ENCODE data around the gene STK39. TPM values are rescaled to one million over a fixed set of nuclear protein-coding genes. Genes with fewer than 3 reads are reported as not detected.

The STK39 gene
- total RNA-seq, 1 donor from 2014 or later, result 26.2 TPM

DNA sequence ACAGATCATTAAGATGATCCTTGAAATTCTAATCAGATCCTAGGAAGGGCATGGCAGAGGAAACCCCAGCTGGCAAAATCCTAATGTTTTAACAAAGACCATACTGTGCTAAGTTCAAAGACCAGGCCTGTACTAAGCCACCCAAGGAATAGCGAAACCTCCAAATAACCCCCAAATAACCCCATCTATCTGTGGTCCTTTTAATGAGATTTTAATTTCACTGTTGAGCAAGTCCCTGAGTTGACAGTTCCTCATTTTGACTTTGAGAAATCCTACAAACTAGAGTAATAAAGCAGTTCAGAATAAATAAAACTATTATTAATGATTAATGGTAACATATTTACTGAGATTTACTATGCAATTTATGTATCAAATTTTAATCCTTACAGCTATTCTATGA, 259.8 kb downstream of the STK39 start:
- Mint-ChIP-seq H3K9me3 (no peaks in the 10 kb centered on the region), H3K4me1 (ENCODE audit: unreplicated experiment) (no peaks in the 10 kb centered on the region), H3K36me3 (peaks cover 8% of the 10 kb centered on the region), H3K4me3 (no peak overlapping the region), H3K27me3 (no peaks in the 10 kb centered on the region), H3K27ac (no peak overlapping the region)
- TF ChIP-seq, protein P1, sequence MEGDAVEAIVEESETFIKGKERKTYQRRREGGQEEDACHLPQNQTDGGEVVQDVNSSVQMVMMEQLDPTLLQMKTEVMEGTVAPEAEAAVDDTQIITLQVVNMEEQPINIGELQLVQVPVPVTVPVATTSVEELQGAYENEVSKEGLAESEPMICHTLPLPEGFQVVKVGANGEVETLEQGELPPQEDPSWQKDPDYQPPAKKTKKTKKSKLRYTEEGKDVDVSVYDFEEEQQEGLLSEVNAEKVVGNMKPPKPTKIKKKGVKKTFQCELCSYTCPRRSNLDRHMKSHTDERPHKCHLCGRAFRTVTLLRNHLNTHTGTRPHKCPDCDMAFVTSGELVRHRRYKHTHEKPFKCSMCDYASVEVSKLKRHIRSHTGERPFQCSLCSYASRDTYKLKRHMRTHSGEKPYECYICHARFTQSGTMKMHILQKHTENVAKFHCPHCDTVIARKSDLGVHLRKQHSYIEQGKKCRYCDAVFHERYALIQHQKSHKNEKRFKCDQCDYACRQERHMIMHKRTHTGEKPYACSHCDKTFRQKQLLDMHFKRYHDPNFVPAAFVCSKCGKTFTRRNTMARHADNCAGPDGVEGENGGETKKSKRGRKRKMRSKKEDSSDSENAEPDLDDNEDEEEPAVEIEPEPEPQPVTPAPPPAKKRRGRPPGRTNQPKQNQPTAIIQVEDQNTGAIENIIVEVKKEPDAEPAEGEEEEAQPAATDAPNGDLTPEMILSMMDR (conservative IDR thresholded peaks at IDR 0.05), result no peak
- DNase-seq (ENCODE audit: extremely low spot score, unreplicated experiment), result no peak

DNA sequence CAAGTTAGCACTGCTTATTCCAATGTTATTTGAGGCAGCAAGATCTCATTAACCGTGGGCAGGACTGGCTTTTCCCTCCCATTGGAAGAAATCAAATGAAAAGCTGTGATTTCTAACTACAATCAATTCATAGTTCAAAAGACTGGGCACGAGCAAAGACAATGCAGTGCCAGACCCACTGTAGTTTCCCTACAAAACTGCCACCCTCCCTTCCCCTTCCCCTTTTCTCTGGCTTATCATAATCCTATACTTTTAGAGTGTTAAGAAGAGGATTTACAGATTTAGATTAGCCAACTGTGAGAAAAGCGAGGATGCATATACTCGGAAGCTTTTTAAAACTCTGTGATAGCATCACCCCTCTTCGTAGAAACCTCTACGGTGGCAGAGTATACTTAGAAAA, 260.4 kb downstream of the STK39 start:
- no peaks in the 10 kb centered on the region for H3K4me1 Mint-ChIP-seq (ENCODE audit: unreplicated experiment)
- H3K9me3 Mint-ChIP-seq, result no peaks in the 10 kb centered on the region
- DNase-seq (ENCODE audit: extremely low spot score, unreplicated experiment), result no peak
- TF ChIP-seq, protein P1 (conservative IDR thresholded peaks at IDR 0.05), result no peak
- no peaks in the 10 kb centered on the region for H3K27me3 Mint-ChIP-seq
- H3K27ac Mint-ChIP-seq, result no peak overlapping the region
- H3K36me3 Mint-ChIP-seq, result peaks cover 8% of the 10 kb centered on the region
- H3K4me3 Mint-ChIP-seq, result no peak overlapping the region

DNA sequence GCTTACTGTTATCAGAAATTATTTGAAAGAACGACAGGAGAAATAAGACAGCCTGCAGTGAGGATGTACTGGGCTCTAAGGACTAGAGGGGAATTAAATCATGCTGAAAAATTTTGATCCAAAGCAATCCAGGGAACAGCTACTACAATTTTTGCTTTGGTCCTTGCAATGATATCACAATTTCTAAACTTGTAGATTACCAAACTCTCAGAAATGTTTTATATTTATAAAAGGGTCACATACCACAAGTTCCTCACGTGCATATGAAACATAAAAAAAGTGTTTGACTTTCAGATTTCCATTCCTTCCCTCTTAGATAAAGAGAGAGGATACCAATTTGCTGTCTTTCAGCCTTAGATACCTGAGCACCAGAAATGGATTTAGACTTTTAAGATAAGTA, 261.2 kb downstream of the STK39 start:
- DNase-seq (ENCODE audit: extremely low spot score, unreplicated experiment), result no peak
- peaks cover 11% of the 10 kb centered on the region for H3K36me3 Mint-ChIP-seq
- H3K27ac Mint-ChIP-seq, result no peak overlapping the region
- no peaks in the 10 kb centered on the region for H3K9me3 Mint-ChIP-seq
- H3K4me1 Mint-ChIP-seq (ENCODE audit: unreplicated experiment), result no peaks in the 10 kb centered on the region
- H3K4me3 Mint-ChIP-seq, result no peak overlapping the region
- no peaks in the 10 kb centered on the region for H3K27me3 Mint-ChIP-seq
- TF ChIP-seq, protein P1 (conservative IDR thresholded peaks at IDR 0.05), result no peak

DNA sequence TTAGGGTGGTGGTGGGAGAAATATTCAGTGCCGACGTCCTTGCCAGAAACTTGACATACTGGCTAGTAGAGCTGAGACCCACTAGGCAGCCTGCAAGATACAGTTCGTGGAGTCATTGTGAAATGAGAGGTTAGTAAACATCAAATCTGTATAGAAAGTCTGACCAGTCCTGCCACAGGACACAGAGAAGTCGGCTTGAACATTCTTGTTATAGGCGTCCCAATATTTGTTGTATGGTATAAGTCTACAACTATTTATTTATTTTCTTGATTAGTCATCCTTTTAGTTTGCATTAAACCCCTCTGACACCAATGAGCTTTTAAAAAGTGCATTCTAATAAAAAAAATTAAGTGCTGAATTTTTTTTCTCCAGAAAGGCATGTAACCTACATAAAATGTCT, 265.4 kb downstream of the STK39 start:
- peaks cover 17% of the 10 kb centered on the region for H3K36me3 Mint-ChIP-seq
- TF ChIP-seq, protein P1 (conservative IDR thresholded peaks at IDR 0.05), result no peak
- no peak for DNase-seq (ENCODE audit: extremely low spot score, unreplicated experiment)
- H3K9me3 Mint-ChIP-seq, result no peaks in the 10 kb centered on the region
- no peak overlapping the region for H3K4me3 Mint-ChIP-seq
- no peak overlapping the region for H3K27ac Mint-ChIP-seq
- H3K4me1 Mint-ChIP-seq (ENCODE audit: unreplicated experiment), result no peaks in the 10 kb centered on the region
- H3K27me3 Mint-ChIP-seq, result no peaks in the 10 kb centered on the region

DNA sequence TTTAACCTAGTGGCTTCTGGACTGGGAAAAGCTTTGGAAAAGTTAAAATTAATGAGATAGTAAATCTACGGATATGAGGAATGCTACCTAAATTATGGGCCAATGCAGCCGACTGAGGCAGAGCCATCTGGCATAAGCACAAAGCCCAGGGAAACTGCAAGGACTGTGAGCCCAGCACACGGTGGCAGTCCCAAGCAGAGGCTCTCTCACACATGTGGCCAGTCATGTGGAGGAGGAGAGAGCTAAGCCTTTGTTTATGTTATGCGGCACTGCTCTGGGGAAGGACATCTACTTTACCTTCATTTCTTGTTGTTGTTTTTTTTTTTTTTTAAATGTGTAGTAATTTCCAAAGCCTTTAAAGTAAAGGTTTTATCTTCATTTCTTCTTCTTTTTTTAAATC, 267.0 kb downstream of the STK39 start:
- no peaks in the 10 kb centered on the region for H3K9me3 Mint-ChIP-seq
- no peak overlapping the region for H3K27ac Mint-ChIP-seq
- no peak overlapping the region for H3K4me3 Mint-ChIP-seq
- H3K4me1 Mint-ChIP-seq (ENCODE audit: unreplicated experiment), result no peaks in the 10 kb centered on the region
- DNase-seq (ENCODE audit: extremely low spot score, unreplicated experiment), result no peak
- no peaks in the 10 kb centered on the region for H3K27me3 Mint-ChIP-seq
- TF ChIP-seq, protein P1 (conservative IDR thresholded peaks at IDR 0.05), result no peak
- peaks cover 17% of the 10 kb centered on the region for H3K36me3 Mint-ChIP-seq

DNA sequence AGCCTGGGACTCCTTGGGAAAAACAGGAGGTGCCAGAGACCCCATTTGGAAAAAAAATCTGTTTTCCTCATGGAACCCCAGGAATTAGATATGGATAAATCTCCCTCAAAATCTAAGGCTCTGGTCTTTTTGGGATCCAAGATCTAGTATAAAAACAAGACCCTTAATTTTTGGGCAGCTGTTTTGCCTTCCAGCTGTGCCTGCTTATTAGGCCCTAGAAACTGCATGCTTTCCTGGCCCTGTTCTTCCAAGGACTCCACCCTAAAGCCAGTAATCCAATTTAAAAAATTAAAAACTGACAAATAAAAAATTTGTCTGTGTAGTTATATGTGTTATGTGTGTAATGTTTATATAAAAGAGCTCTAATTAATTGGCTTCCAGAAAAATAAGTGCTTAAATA, 274.6 kb downstream of the STK39 start:
- H3K27me3 Mint-ChIP-seq, result no peaks in the 10 kb centered on the region
- no peaks in the 10 kb centered on the region for H3K4me1 Mint-ChIP-seq (ENCODE audit: unreplicated experiment)
- peaks cover 24% of the 10 kb centered on the region for H3K36me3 Mint-ChIP-seq
- peaks cover 13% of the 10 kb centered on the region for H3K9me3 Mint-ChIP-seq
- no peak for DNase-seq (ENCODE audit: extremely low spot score, unreplicated experiment)
- no peak overlapping the region for H3K4me3 Mint-ChIP-seq
- no peak overlapping the region for H3K27ac Mint-ChIP-seq
- TF ChIP-seq, protein P1 (conservative IDR thresholded peaks at IDR 0.05), result no peak
